Neuronal stem cell (in vitro differentiated cells): ENCODE data around the gene RNF6.

Source experiments
- DNase-seq: peaks from one replicate; pipeline ENCODE4 v3.0.0-alpha.2; 2013; ENCODE audit warnings: low spot score
- H2AFZ ChIP-seq: one replicate; pipeline ENCODE4 v1.6.1; 2013; ENCODE audit warnings: mild to moderate bottlenecking, low read length, inconsistent platforms
- H2AK5ac ChIP-seq: 2 replicates; pipeline ENCODE4 v1.6.1; 2013; ENCODE audit warnings: low read depth, mild to moderate bottlenecking, inconsistent platforms, low read length, moderate library complexity, mixed read lengths
- H2BK120ac ChIP-seq: 2 replicates; pipeline ENCODE4 v1.6.1; 2013; ENCODE audit warnings: low read depth, mild to moderate bottlenecking, inconsistent platforms, low read length, moderate library complexity, mixed read lengths
- H2BK12ac ChIP-seq: one replicate; pipeline ENCODE4 v1.6.1; 2013; ENCODE audit warnings: low read length, inconsistent platforms
- H2BK15ac ChIP-seq: 2 replicates; pipeline ENCODE4 v1.6.1; 2013; ENCODE audit warnings: mild to moderate bottlenecking, low read length, inconsistent platforms, mixed read lengths
- H2BK5ac ChIP-seq: one replicate; pipeline ENCODE4 v1.6.1; 2013; ENCODE audit warnings: inconsistent platforms, mild to moderate bottlenecking, low read length, moderate library complexity
- H3K14ac ChIP-seq: one replicate; pipeline ENCODE4 v1.6.1; 2013; ENCODE audit warnings: low read length, inconsistent platforms
- H3K18ac ChIP-seq: 2 replicates; pipeline ENCODE4 v1.6.1; 2013; ENCODE audit warnings: low read length, inconsistent platforms
- H3K23ac ChIP-seq: 2 replicates; pipeline ENCODE4 v1.6.1; 2013; ENCODE audit warnings: low read depth, mild to moderate bottlenecking, mixed read lengths, low read length, inconsistent platforms; ENCODE audit not compliant: poor library complexity
- H3K27ac ChIP-seq: replicated peaks from 3 replicates; pipeline ENCODE4 v1.5.1; 2013; ENCODE audit warnings: low read length, inconsistent platforms
- H3K27me3 ChIP-seq, 3 experiments: 2 replicates each; pipeline ENCODE4 v1.6.1; 2013; ENCODE audit warnings: low read length in 3 of 3, mild to moderate bottlenecking in 2 of 3, inconsistent platforms in 1 of 3, low read depth in 1 of 3, mixed read lengths in 1 of 3, moderate library complexity in 1 of 3; ENCODE audit not compliant: control insufficient read depth in 3 of 3, insufficient read depth in 3 of 3
- H3K36me3 ChIP-seq, 2 donors: replicated peaks in 1 of 2; 2 replicates each; pipeline ENCODE4 v1.6.1; 2013; ENCODE audit warnings: low read length in 2 of 2; ENCODE audit not compliant: control insufficient read depth in 2 of 2, insufficient read depth in 2 of 2
- H3K4ac ChIP-seq: 2 replicates; pipeline ENCODE4 v1.6.1; 2013; ENCODE audit warnings: inconsistent platforms, mild to moderate bottlenecking, low read length, moderate library complexity
- H3K4me1 ChIP-seq, 2 donors: 1 replicate in 1 of 2; 2 replicates in 1 of 2; pipeline ENCODE4 v1.6.1; 2013; ENCODE audit warnings: low read length in 2 of 2, low read depth in 1 of 2; ENCODE audit not compliant: control insufficient read depth in 2 of 2, insufficient read depth in 1 of 2
- H3K4me2 ChIP-seq: one replicate; pipeline ENCODE4 v1.6.1; 2013; ENCODE audit warnings: mild to moderate bottlenecking, low read length, inconsistent platforms; ENCODE audit not compliant: insufficient read depth, poor library complexity, severe bottlenecking
- H3K4me3 ChIP-seq, 2 donors: 2 replicates each; pipeline ENCODE4 v1.5.1; 2013; ENCODE audit warnings: low read length in 2 of 2, mild to moderate bottlenecking in 2 of 2, inconsistent platforms in 1 of 2, moderate library complexity in 1 of 2
- H3K79me1 ChIP-seq: one replicate; pipeline ENCODE4 v1.6.1; 2013; ENCODE audit warnings: low read depth, mild to moderate bottlenecking, inconsistent platforms, low read length, moderate library complexity
- H3K9ac ChIP-seq: one replicate; pipeline ENCODE4 v1.6.1; 2013; ENCODE audit warnings: mild to moderate bottlenecking, low read depth, low read length, inconsistent platforms; ENCODE audit not compliant: poor library complexity
- H3K9me3 ChIP-seq, 2 donors: replicated peaks in 1 of 2; 2 replicates each; pipeline versions ENCODE3 to v1.6.1; 2013; ENCODE audit warnings: low read length in 2 of 2, mild to moderate bottlenecking in 2 of 2, inconsistent platforms in 1 of 2, low read depth in 1 of 2, mixed read lengths in 1 of 2, moderate library complexity in 1 of 2; ENCODE audit not compliant: control insufficient read depth in 2 of 2, insufficient read depth in 1 of 2
- H4K8ac ChIP-seq: one replicate; pipeline ENCODE4 v1.6.1; 2013; ENCODE audit warnings: low read depth, mild to moderate bottlenecking, inconsistent platforms, low read length, moderate library complexity
- H4K91ac ChIP-seq: one replicate; pipeline ENCODE4 v1.6.1; 2013; ENCODE audit warnings: low read length, low read depth, mild to moderate bottlenecking, inconsistent platforms; ENCODE audit not compliant: poor library complexity
- WGBS, 2 donors: extraction: QIAGEN DNeasy Blood & Tissue Kit; methylation state at CpG; one replicate each; pipeline ENCODE4 v1.1.7; 2013; ENCODE audit warnings: missing lambda C conversion rate in 2 of 2, mixed read lengths in 1 of 2; ENCODE audit not compliant: insufficient read length in 2 of 2, insufficient replicate concordance in 1 of 2; ENCODE audit errors: extremely low coverage in 2 of 2; 5-methylcytosine and 5-hydroxymethylcytosine counted together

The RNF6 gene

DNA sequence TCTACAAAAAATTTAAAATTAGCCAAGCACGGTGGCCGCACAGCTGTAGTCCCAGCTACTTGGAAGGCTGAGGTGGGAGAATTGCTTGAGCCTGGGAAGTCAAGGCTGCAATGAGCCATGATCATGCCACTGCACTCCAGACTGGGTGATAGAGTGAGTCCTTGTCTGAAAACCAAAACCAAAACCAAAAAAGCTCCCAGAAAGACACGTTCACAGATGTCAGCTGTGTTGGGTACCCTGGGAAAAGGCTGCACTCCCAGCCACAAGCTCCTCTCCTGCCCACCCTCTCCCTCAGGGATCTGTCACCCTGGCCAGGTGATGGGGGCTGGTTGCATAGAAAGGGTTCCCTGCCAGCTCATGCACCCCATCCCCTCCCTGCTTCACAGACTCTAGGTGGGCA is 53.3 kb downstream of the RNF6 start:
- H2BK120ac ChIP-seq, result no peak overlapping the region
- no peak for DNase-seq
- H3K14ac ChIP-seq, result no peak overlapping the region
- no peak overlapping the region for H2AFZ ChIP-seq
- H3K36me3 ChIP-seq, result no peaks in the 10 kb centered on the region
- no peak overlapping the region for H3K9ac ChIP-seq
- no peak overlapping the region for H3K4me3 ChIP-seq
- no peaks in the 10 kb centered on the region for H3K27me3 ChIP-seq
- H3K18ac ChIP-seq, result no peak overlapping the region
- no peak overlapping the region for H3K4ac ChIP-seq
- no peaks in the 10 kb centered on the region for H3K79me1 ChIP-seq
- WGBS, 2 donors, result no CpG with 5 or more reads among the region's 3 CpGs
- H2BK5ac ChIP-seq, result no peak overlapping the region
- no peak overlapping the region for H2BK12ac ChIP-seq
- H2BK15ac ChIP-seq, result no peak overlapping the region
- no peaks in the 10 kb centered on the region for H3K4me1 ChIP-seq
- H3K23ac ChIP-seq, result no peak overlapping the region
- H3K9me3 ChIP-seq, result no peaks in the 10 kb centered on the region
- no peak overlapping the region for H2AK5ac ChIP-seq
- no peak overlapping the region for H4K91ac ChIP-seq
- H3K27ac ChIP-seq, result no peak overlapping the region
- no peak overlapping the region for H4K8ac ChIP-seq
- no peak overlapping the region for H3K4me2 ChIP-seq

DNA sequence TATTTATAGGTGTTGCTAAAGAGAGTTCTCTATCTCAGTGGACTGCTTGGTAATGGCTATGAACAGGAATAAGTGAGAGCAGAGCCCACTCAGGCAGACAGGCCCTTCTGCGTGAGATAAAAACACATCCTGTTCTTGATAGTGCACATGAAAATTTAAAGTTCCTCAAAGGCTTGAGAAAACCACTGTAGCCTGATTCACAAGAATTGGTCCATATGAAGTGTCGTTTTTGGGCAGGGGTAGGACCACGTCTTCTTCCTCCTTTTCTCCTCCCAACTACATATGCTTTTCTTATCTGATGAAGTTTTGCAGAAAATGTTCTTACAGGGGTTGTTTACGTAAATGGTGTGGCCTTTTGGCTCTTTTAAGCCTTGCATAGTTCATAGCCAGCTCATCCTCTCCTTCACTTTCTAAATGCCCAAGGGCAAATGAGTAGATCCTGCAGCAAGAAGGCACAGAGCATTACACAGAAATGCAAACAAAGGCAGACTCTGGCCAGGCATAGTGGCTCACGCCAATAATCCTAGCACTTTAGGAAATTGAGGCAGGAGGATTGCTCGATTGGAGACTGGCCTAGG is 53.8 kb downstream of the RNF6 start:
- H2BK120ac ChIP-seq, result no peak overlapping the region
- no peak overlapping the region for H2BK5ac ChIP-seq
- no peak overlapping the region for H2BK12ac ChIP-seq
- no peak overlapping the region for H3K27ac ChIP-seq
- H4K91ac ChIP-seq, result no peak overlapping the region
- H3K9ac ChIP-seq, result no peak overlapping the region
- no CpG with 5 or more reads among the region's 6 CpGs for WGBS, 2 donors
- no peaks in the 10 kb centered on the region for H3K79me1 ChIP-seq
- H3K4me2 ChIP-seq, result no peak overlapping the region
- no peak overlapping the region for H3K14ac ChIP-seq
- H3K27me3 ChIP-seq, result no peaks in the 10 kb centered on the region
- H3K9me3 ChIP-seq, result no peaks in the 10 kb centered on the region
- H2BK15ac ChIP-seq, result no peak overlapping the region
- no peak for DNase-seq
- no peak overlapping the region for H3K4ac ChIP-seq
- H2AFZ ChIP-seq, result no peak overlapping the region
- H3K18ac ChIP-seq, result no peak overlapping the region
- no peak overlapping the region for H4K8ac ChIP-seq
- no peak overlapping the region for H3K4me3 ChIP-seq
- H2AK5ac ChIP-seq, result no peak overlapping the region
- H3K4me1 ChIP-seq, result no peaks in the 10 kb centered on the region
- H3K23ac ChIP-seq, result no peak overlapping the region
- no peaks in the 10 kb centered on the region for H3K36me3 ChIP-seq

DNA sequence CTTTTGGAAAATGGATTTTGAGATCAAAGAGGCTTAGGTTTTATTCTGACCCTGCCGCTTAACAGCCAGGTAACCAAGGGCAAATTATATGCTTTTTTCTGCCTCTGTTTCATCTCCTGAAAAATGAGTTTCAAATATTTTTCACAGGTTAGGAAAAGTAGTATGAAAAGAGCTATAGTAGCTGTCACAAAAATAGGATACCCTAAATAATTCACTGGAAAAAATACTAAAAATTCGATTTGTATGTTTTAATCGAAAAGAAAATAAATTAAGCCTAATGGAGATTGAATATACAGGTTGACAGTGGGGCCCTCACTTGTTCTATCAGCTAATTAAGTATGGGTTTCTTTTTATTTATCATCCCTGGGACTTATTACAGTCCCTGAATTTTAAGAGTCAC is 58.3 kb downstream of the RNF6 start:
- Histone ChIP-seq H4K91ac (no peak overlapping the region), H3K18ac (no peak overlapping the region), H3K4me2 (no peak overlapping the region), H3K4me3 (no peak overlapping the region), H2AFZ (no peak overlapping the region), H3K27me3 (no peaks in the 10 kb centered on the region), H2BK12ac (no peak overlapping the region), H3K79me1 (no peaks in the 10 kb centered on the region), H3K9ac (no peak overlapping the region), H3K27ac (no peak overlapping the region), H2BK15ac (no peak overlapping the region), H2BK120ac (no peak overlapping the region), H3K4ac (no peak overlapping the region), H3K23ac (no peak overlapping the region), H3K9me3 (no peaks in the 10 kb centered on the region), H4K8ac (no peak overlapping the region), H2AK5ac (no peak overlapping the region), H3K36me3 (no peaks in the 10 kb centered on the region), H2BK5ac (no peak overlapping the region), H3K14ac (no peak overlapping the region), H3K4me1 (no peaks in the 10 kb centered on the region)
- WGBS, 2 donors, result 100% methylated on average over 2 of the region's 3 CpGs; no CpG with 5 or more reads in 1 of the 2 donors
- DNase-seq, result no peak
